Activated CD8-positive, alpha-beta T cell treated with anti-CD3 and anti-CD28 coated beads for 36 hours (primary cell): ENCODE measurements around the gene MB. TPM values are rescaled to one million over a fixed set of nuclear protein-coding genes. Genes with fewer than 3 reads are reported as not detected.
A peak's percentile ranks its signal among the peaks of the same experiment; 100 is the strongest.

Experiments
- ATAC-seq: fragments of 200-7000 bp; cut with Tn5 transposase; one replicate; pipeline ENCODE4 v1.10.0; 2021; ENCODE audit warnings: mild to moderate bottlenecking, moderate library complexity
- CTCF ChIA-PET: fragments of 350-600 bp; sonication (Branson Sonifier 250); formaldehyde crosslinking; loops from one replicate; lab custom pipeline; 2021; ENCODE audit warnings: antibody characterized with exemption; lab: Charles Lee
- POLR2A ChIA-PET: fragments of 350-600 bp; sonication (Branson Sonifier 250); formaldehyde crosslinking; loops from one replicate; lab custom pipeline; 2021; ENCODE audit warnings: antibody characterized with exemption; lab: Charles Lee
- DNase-seq: peaks from one replicate; pipeline ENCODE4 v3.0.0-alpha.2; 2020
- H3K27ac Mint-ChIP-seq: one replicate; pipeline ENCODE4 v1.8.0; 2021; ENCODE audit warnings: mild to moderate bottlenecking, mixed read lengths
- H3K27me3 Mint-ChIP-seq: one replicate; pipeline ENCODE4 v1.8.0; 2021; ENCODE audit warnings: mixed read lengths
- H3K36me3 Mint-ChIP-seq: one replicate; pipeline ENCODE4 v1.8.0; 2021; ENCODE audit warnings: low read depth, mixed read lengths
- H3K4me1 Mint-ChIP-seq: one replicate; pipeline ENCODE4 v1.8.0; 2021; ENCODE audit warnings: low read depth, mixed read lengths
- H3K4me3 Mint-ChIP-seq: one replicate; pipeline ENCODE4 v1.8.0; 2021; ENCODE audit warnings: mild to moderate bottlenecking, moderate library complexity, mixed read lengths
- H3K9me3 Mint-ChIP-seq: one replicate; pipeline ENCODE4 v1.8.0; 2021; ENCODE audit warnings: mixed read lengths
- intact Hi-C: fragments of 100-400 bp; cut with micrococcal nuclease; formaldehyde crosslinking; loops from one replicate; pipeline ENCODE4 v1.10.0; 2022
- total RNA-seq, 2 experiments: library from RNA; stranded (reverse); gene quantifications; one replicate each; pipeline ENCODE4 v1.2.3, GENCODE V29; 2021
- TF ChIP-seq, protein P1 (sequence below): fragments of 200-600 bp; IDR thresholded peaks from one replicate; pipeline ENCODE4 v1.8.0; 2022; ENCODE audit warnings: antibody characterized with exemption, mild to moderate bottlenecking

Gene MB
- total RNA-seq, 2 experiments from 2014 or later = not detected

DNA sequence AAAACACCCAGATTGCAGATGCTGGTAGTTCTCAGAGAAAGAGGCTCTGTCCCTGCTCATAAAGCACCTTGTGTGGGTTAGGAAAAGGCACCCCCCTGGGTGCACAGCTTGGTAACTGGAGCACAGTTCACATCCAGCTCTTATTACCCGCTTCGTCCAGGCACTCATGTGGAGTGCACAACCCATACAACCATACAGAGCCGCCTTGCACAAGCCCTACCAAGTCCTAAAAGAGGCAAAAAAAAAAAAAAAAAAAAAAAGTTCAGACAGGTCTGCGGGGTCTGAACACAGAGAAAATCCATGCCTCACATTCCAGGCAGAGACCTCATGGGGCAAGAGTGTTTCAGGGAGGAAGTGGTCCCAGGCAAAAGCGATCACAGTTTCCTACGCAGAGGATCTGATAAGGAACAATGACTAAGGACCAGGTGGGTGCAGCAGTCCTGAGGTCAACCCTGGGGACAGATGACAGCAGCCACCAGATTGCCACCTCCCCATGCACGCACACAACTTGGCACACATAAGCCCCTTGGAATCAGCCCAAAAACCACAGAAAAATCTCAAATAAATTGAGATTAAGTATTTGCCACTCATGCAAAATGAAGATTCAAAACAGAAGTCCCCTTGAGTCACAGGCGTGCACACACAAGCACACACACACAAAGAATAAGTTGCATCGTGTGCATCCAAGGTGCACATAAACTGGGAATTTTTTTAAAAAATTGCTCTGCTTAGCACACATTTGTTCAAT lies 12.3 kb downstream of the MB start:
- peak; percentile 55 for DNase-seq
- peaks cover 7% of the 10 kb centered on the region for H3K27me3 Mint-ChIP-seq
- H3K27ac Mint-ChIP-seq = no peak overlapping the region
- peaks cover 9% of the 10 kb centered on the region for H3K4me1 Mint-ChIP-seq
- intact Hi-C loops = no loop called here
- no peaks in the 10 kb centered on the region for H3K9me3 Mint-ChIP-seq
- ChIA-PET POLR2A (interaction anchor here (0.7 to 1.1 kb wide), 2 partner anchors 204 to 211 kb away, joined by 3 read pairs; no protein-coding TSS in a partner anchor), CTCF (no interaction called here)
- TF ChIP-seq, protein P1, sequence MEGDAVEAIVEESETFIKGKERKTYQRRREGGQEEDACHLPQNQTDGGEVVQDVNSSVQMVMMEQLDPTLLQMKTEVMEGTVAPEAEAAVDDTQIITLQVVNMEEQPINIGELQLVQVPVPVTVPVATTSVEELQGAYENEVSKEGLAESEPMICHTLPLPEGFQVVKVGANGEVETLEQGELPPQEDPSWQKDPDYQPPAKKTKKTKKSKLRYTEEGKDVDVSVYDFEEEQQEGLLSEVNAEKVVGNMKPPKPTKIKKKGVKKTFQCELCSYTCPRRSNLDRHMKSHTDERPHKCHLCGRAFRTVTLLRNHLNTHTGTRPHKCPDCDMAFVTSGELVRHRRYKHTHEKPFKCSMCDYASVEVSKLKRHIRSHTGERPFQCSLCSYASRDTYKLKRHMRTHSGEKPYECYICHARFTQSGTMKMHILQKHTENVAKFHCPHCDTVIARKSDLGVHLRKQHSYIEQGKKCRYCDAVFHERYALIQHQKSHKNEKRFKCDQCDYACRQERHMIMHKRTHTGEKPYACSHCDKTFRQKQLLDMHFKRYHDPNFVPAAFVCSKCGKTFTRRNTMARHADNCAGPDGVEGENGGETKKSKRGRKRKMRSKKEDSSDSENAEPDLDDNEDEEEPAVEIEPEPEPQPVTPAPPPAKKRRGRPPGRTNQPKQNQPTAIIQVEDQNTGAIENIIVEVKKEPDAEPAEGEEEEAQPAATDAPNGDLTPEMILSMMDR = no peak
- ATAC-seq = peak; percentile 77
- no peaks in the 10 kb centered on the region for H3K36me3 Mint-ChIP-seq
- no peak overlapping the region for H3K4me3 Mint-ChIP-seq

DNA sequence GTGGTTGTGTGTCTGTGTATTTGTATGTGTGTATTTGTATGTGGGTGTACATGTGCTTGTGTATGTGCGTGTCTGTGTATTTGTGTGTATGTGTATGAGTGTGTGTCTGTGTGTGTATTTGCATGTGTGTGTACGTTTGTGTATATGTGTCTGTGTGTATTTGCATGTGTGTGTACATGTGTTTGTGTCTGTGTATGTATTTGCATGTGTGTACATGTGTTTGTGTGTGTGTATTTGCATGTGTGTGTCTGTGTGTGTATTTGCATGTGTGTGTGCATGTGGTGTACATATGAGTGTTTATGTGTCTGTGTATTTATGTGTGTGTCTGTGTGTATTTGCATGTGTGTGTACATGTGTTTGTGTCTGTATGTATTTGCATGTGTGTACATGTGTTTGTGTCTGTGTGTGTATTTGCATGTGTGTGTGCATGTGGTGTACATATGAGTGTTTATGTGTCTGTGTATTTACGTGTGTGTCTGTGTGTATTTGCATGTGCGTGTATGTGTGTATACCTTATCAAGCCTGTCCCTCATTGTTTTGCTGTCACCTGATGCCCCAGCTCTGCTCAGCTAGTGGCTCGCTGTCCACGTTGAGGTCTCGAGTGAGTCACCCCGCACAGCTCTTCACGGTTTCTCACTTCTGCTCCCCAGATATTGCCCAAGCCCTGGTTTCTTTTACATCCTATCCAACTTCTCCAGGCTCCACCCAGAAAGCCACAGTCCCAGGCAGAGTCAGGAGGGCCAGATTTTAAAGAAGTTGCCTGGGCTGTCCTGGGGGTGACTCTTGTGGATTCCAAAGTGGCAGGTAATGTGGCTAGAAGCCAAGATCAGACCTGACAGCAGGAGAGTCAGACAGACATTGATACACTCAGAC lies 15.2 kb downstream of the MB start:
- H3K27ac Mint-ChIP-seq = no peak overlapping the region
- H3K36me3 Mint-ChIP-seq = no peaks in the 10 kb centered on the region
- POLR2A ChIA-PET = no interaction called here
- peak; percentile 26 for DNase-seq
- H3K4me3 Mint-ChIP-seq = no peak overlapping the region
- intact Hi-C loops = no loop called here
- CTCF ChIA-PET = no interaction called here
- no peaks in the 10 kb centered on the region for H3K9me3 Mint-ChIP-seq
- H3K4me1 Mint-ChIP-seq = peaks cover 9% of the 10 kb centered on the region
- TF ChIP-seq, protein P1 = no peak
- ATAC-seq = peak; percentile 54
- H3K27me3 Mint-ChIP-seq = peaks cover 4% of the 10 kb centered on the region

DNA sequence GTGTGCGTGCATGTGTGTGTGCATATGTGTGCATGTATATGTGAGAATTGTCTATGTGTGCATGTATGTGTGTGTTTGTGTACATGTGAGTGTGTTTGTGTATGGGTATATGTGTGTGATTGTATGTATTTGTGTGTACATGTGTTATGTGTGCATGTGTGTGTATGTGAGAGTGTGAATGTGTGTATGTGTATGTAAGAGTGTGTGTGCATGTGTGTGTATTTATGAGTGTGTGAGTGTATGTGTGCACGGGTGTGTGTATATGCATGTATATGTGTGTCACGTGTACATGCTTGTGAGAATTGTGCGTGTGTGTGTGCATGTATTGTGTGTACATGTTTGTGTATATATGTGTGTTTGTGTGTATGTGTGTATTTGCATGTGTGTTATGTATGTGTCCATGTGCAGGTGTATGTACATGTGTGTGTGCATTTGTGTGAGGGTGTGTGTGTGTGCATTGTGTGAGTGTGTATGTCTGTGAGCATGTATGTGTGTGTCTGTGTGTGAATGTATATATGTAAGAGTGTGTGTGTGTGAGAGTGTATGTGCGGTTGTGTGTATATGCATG lies 16.0 kb downstream of the MB start:
- intact Hi-C loops = no loop called here
- DNase-seq (no peak), ATAC-seq (no peak)
- H3K4me1 Mint-ChIP-seq = peaks cover 9% of the 10 kb centered on the region
- no peak overlapping the region for H3K4me3 Mint-ChIP-seq
- H3K36me3 Mint-ChIP-seq = no peaks in the 10 kb centered on the region
- POLR2A ChIA-PET = no interaction called here
- H3K9me3 Mint-ChIP-seq = no peaks in the 10 kb centered on the region
- TF ChIP-seq, protein P1 = no peak
- CTCF ChIA-PET = no interaction called here
- no peak overlapping the region for H3K27ac Mint-ChIP-seq
- peaks cover 4% of the 10 kb centered on the region for H3K27me3 Mint-ChIP-seq

DNA sequence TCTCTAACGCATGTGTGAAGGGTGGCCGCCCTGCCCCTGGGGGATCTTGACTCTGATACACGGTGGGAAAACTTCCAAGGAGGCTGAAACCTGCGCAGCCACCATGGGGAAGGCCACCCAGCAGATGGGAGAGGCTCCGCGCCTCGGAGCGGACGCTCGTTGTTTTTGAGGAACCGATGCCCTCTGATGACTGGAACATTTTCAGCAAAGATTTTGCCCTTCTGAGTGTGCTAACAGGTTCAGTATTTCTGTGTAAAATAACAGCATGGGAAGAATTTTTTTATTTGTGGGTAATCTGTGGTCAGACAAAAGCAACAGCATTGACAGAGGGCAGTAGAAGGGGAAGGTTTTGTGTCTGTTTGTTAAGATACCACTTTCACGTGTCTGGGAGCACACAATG lies 16.7 kb downstream of the MB start:
- H3K9me3 Mint-ChIP-seq = no peaks in the 10 kb centered on the region
- intact Hi-C loops = no loop called here
- DNase-seq (no peak), ATAC-seq (no peak)
- TF ChIP-seq, protein P1 = no peak
- H3K4me1 Mint-ChIP-seq = peaks cover 8% of the 10 kb centered on the region
- H3K27me3 Mint-ChIP-seq = peaks cover 4% of the 10 kb centered on the region
- CTCF ChIA-PET = no interaction called here
- no peaks in the 10 kb centered on the region for H3K36me3 Mint-ChIP-seq
- H3K4me3 Mint-ChIP-seq = no peak overlapping the region
- no peak overlapping the region for H3K27ac Mint-ChIP-seq
- POLR2A ChIA-PET = no interaction called here
